Peyer's patch (tissue), 4 donors: ENCODE data around the gene IGF1R.

Source experiments
- POLR2A ChIP-seq, 2 donors: fragments of 450-650 bp; IDR thresholded peaks; one replicate each; pipeline ENCODE4 v1.5.1; 2017; ENCODE audit warnings: antibody characterized with exemption in 2 of 2, mild to moderate bottlenecking in 2 of 2, moderate library complexity in 2 of 2
- TF ChIP-seq, protein P1 (sequence below), 6 experiments: fragments of 450-650 bp in 4 of 6; fragments of 200-600 bp in 2 of 6; sonication (generic) in 1 of 6; IDR thresholded peaks; one replicate each; pipeline ENCODE4 v1.5.1; 2017 to 2019; ENCODE audit warnings: antibody characterized with exemption in 6 of 6, mild to moderate bottlenecking in 3 of 6, moderate library complexity in 1 of 6

DNA sequence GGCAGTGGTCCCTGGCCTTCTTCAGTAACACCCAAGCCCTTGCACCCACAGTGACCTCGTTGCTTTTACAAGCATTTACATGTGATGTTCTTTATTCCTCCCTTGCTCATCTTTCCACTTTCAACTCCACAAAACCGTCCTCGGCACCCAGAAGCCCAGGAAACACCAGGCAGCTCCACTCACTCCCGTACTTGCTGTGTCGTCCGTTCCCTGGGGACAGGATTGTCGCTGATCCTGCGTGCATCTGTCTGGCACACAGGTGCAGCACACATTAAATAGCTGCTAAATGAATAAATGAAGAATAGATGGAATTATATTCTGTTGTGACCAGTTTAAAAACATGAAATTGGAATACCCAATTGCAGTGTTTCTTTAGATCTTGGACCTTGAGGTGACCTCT, 239.6 kb downstream of the IGF1R start:
- TF ChIP-seq POLR2A (IDR thresholded peaks at IDR 0.05): no peak
- TF ChIP-seq, protein P1, sequence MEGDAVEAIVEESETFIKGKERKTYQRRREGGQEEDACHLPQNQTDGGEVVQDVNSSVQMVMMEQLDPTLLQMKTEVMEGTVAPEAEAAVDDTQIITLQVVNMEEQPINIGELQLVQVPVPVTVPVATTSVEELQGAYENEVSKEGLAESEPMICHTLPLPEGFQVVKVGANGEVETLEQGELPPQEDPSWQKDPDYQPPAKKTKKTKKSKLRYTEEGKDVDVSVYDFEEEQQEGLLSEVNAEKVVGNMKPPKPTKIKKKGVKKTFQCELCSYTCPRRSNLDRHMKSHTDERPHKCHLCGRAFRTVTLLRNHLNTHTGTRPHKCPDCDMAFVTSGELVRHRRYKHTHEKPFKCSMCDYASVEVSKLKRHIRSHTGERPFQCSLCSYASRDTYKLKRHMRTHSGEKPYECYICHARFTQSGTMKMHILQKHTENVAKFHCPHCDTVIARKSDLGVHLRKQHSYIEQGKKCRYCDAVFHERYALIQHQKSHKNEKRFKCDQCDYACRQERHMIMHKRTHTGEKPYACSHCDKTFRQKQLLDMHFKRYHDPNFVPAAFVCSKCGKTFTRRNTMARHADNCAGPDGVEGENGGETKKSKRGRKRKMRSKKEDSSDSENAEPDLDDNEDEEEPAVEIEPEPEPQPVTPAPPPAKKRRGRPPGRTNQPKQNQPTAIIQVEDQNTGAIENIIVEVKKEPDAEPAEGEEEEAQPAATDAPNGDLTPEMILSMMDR (IDR thresholded peaks at IDR 0.05): no peak
